Neural progenitor cell (in vitro differentiated cells): Measurements from ENCODE around the gene CCNL1.

Source experiments
- EZH2 ChIP-seq: fragments of 200-600 bp; sonication (generic); IDR thresholded peaks from 2 replicates; pipeline ENCODE4 v1.6.1; 2017; ENCODE audit warnings: antibody characterized with exemption, mild to moderate bottlenecking, moderate library complexity
- EZH2phosphoT487 ChIP-seq: fragments of 200-600 bp; sonication (generic); IDR thresholded peaks from 2 replicates; pipeline ENCODE4 v1.6.1; 2017; ENCODE audit warnings: antibody characterized with exemption
- TF ChIP-seq, protein P1 (sequence below): fragments of 200-600 bp; sonication (generic); IDR thresholded peaks from 2 replicates; pipeline ENCODE4 v1.5.1; 2017; ENCODE audit warnings: antibody characterized with exemption, mild to moderate bottlenecking

DNA sequence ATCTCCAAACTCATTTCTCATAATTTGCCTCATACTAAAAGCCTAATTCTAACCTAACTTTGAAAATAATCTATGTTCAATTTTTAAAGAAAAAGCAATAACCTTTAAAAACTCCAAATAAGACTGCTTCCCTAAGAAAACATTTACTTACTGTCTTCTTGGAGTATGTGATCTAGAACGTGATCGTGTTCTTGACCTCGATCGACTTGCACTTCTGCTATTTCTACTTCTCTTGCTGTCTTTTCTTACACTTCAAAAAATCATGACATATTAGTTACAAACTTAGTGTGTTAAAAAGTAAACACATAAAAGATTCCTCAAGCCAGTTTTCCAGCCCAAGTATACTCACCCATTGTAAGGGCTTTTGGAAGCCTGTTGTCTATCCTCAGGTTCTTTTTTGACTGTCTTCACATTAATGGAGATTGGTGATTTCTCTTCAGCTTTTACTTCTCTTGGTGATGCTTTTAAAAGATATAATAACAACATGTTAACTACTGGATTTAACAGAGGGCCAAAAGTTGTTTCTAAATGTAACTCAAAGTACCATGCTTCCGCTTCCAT lies 10.7 kb downstream of the CCNL1 start:
- TF ChIP-seq EZH2 (no peak), EZH2phosphoT487 (no peak)
- TF ChIP-seq, protein P1, sequence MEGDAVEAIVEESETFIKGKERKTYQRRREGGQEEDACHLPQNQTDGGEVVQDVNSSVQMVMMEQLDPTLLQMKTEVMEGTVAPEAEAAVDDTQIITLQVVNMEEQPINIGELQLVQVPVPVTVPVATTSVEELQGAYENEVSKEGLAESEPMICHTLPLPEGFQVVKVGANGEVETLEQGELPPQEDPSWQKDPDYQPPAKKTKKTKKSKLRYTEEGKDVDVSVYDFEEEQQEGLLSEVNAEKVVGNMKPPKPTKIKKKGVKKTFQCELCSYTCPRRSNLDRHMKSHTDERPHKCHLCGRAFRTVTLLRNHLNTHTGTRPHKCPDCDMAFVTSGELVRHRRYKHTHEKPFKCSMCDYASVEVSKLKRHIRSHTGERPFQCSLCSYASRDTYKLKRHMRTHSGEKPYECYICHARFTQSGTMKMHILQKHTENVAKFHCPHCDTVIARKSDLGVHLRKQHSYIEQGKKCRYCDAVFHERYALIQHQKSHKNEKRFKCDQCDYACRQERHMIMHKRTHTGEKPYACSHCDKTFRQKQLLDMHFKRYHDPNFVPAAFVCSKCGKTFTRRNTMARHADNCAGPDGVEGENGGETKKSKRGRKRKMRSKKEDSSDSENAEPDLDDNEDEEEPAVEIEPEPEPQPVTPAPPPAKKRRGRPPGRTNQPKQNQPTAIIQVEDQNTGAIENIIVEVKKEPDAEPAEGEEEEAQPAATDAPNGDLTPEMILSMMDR = no peak
